HUES48 (cell line): ENCODE results near the gene UBE2B.
"Not testable (repeated sequence)": the region's sequence is repeated elsewhere in the genome, so short reads cannot be mapped to it uniquely, and the experiment has no call there.

Experiments
- H3K27ac ChIP-seq: one replicate; pipeline ENCODE4 v1.7.0; 2013; ENCODE audit warnings: low read depth, low read length, inconsistent platforms
- H3K27me3 ChIP-seq: 2 replicates; pipeline ENCODE4 v1.6.1; 2013; ENCODE audit warnings: mild to moderate bottlenecking, low read length; ENCODE audit not compliant: control insufficient read depth, insufficient read depth
- H3K36me3 ChIP-seq: 2 replicates; pipeline ENCODE4 v1.6.1; 2013; ENCODE audit warnings: low read length; ENCODE audit not compliant: control insufficient read depth, insufficient read depth
- H3K4me1 ChIP-seq: 2 replicates; pipeline ENCODE4 v1.6.1; 2013; ENCODE audit warnings: mild to moderate bottlenecking, low read length; ENCODE audit not compliant: control insufficient read depth, insufficient read depth
- H3K4me3 ChIP-seq: 2 replicates; pipeline ENCODE4 v1.5.1; 2013; ENCODE audit warnings: mild to moderate bottlenecking, low read depth, low read length
- H3K9ac ChIP-seq: 2 replicates; pipeline ENCODE4 v1.6.1; 2013; ENCODE audit warnings: mild to moderate bottlenecking, low read depth, low read length, moderate library complexity
- H3K9me3 ChIP-seq: 2 replicates; pipeline ENCODE4 v1.6.1; 2013; ENCODE audit warnings: low read length; ENCODE audit not compliant: control insufficient read depth, insufficient read depth

UBE2B gene

DNA sequence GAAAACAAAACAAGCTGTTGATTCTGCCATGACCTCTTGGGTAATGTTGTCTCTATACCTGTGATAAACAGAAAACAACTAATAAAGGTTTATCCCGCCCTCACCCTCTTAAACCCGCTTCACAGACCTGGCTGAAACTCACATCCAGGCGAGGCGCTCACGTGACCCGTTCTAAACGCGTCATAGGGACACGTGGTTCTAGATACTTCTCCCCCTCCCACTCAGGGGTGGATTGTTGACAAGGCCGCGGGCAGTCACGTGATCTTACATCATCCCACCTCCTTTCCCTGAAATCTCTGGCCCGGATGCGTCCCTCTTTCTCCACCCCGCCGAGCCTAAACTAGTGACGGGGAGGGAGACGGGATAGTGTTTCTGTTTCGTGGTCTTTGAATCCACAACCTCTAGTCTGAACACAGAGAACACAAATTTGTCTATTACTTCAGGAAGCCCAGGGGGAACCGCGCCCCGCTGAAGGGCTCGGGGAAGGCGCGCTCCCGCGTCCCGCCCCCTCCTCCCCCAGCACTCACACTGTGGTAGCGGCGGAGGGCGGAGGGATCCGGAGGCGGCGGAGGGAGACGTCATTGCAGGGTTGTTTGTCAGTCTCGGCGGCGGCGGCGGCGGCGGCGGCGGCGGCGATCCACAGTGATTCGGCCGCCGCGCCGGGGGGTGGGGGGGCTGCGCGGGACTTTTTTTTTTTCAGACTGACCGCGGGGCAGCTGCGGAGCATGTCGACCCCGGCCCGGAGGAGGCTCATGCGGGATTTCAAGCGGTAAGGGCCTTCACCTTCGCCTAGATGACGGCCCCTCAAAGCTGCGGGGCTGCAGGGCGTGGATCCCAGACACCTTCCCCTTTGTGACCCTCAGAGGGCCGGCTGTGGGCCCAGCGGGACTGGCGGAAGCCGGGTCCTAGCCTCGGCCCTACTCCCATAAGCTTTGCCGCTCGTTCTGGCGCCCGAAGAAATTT, at the start of gene UBE2B:
UBE2B (plus strand) TSS at position 699 of the 963 bp plus-strand sequence; CDS start at position 726, 27 bp downstream.
- Histone ChIP-seq H3K4me3 (peak within 1 kb of the TSS; percentile 99), H3K4me1 (peaks cover 12% of the 10 kb centered on the region; the same call in 1 of the 2 replicates), H3K9ac (peak within 1 kb of the TSS; percentile 99), H3K9me3 (no peaks in the 10 kb centered on the region), H3K36me3 (peaks cover 18% of the 10 kb centered on the region), H3K27ac (peak within 1 kb of the TSS; percentile 100), H3K27me3 (no peaks in the 10 kb centered on the region)

DNA sequence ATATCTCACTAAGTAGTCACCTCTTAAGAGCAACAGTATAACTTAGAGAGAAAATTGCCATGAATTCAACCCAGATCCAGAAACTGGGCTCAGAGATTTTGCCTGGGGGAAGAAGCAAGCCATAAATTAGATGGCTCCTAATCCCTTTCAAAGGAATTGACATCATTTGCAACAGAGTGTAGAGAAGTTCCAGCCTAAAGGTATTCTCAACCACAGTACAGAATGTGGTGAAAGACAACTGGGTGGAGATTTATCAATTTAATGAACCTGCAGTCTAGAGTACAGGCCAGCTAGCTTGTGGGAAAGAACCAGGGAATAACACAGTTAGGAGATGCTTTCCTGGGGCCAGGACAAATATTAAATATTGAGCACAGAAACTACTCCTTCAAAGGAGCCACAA, 44.0 kb upstream of the UBE2B start:
- H3K9ac ChIP-seq = no peak overlapping the region
- no peaks in the 10 kb centered on the region for H3K36me3 ChIP-seq

GRCh38 chr5:134328619-134329018, 42.8 kb upstream of the UBE2B start:
- Histone ChIP-seq H3K27me3 (no peaks in the 10 kb centered on the region), H3K9me3 (peaks cover 13% of the 10 kb centered on the region), H3K4me3 (no peak overlapping the region), H3K27ac (no peak overlapping the region), H3K4me1 (no peaks in the 10 kb centered on the region), H3K9ac (no peak overlapping the region), H3K36me3 (no peaks in the 10 kb centered on the region)

More for the DNA sequence above, 44.0 kb upstream of the UBE2B start:
- H3K4me3 ChIP-seq = no peak overlapping the region
- H3K9me3 ChIP-seq = peaks cover 13% of the 10 kb centered on the region
- H3K27ac ChIP-seq = no peak overlapping the region
- no peaks in the 10 kb centered on the region for H3K27me3 ChIP-seq
- no peaks in the 10 kb centered on the region for H3K4me1 ChIP-seq

- not testable (repeated sequence) for H3K4me1 ChIP-seq, H3K4me3 ChIP-seq, H3K27ac ChIP-seq, H3K36me3 ChIP-seq, H3K9ac ChIP-seq, H3K9me3 ChIP-seq, H3K27me3 ChIP-seq
Observed at GRCh38 chr5:134336833-134337232, 34.5 kb upstream of the UBE2B start.

- not testable (repeated sequence) for H3K4me1 ChIP-seq, H3K4me3 ChIP-seq, H3K27ac ChIP-seq, H3K27me3 ChIP-seq, H3K9ac ChIP-seq, H3K9me3 ChIP-seq, H3K36me3 ChIP-seq
Observed at GRCh38 chr5:134343500-134343899, 27.9 kb upstream of the UBE2B start.

GRCh38 chr5:134345476-134345875, 25.9 kb upstream of the UBE2B start:
- H3K27me3 ChIP-seq, H3K4me1 ChIP-seq, H3K9me3 ChIP-seq, H3K36me3 ChIP-seq: not testable (repeated sequence)
- peak overlapping the region; percentile 94 for H3K27ac ChIP-seq
- 0 out of 2 replicates have a peak overlapping the region, but pooled peaks have one; percentile 51 for H3K9ac ChIP-seq
- peak overlapping the region; percentile 26; the same call in 1 of the 2 replicates for H3K4me3 ChIP-seq

DNA sequence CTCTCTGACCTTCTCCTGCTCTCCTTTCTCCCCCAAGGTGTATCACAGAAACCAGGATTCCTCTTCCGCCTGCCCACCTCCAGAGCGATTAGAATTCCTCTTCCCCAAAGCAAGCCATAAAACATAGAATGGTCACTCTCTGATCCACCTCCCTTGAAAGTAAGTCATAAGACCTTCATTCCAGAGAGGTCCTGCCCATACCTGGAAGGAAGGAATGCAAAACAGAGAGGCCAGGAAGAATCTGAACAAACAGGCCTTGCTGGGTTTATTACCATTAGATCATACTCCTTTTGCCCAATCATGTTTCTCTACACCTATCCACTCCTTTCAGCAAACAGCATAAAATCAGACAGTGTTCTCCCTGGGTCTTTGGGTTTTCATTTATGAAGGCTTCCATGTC, 25.4 kb upstream of the UBE2B start:
- peak overlapping the region; percentile 51; the same call in 1 of the 2 replicates for H3K9ac ChIP-seq
- peak overlapping the region; percentile 26; the same call in 1 of the 2 replicates for H3K4me3 ChIP-seq
- no peaks in the 10 kb centered on the region for H3K36me3 ChIP-seq
- no peaks in the 10 kb centered on the region for H3K9me3 ChIP-seq
- H3K27me3 ChIP-seq = no peaks in the 10 kb centered on the region
- H3K4me1 ChIP-seq = peaks cover 9% of the 10 kb centered on the region
- H3K27ac ChIP-seq = peak overlapping the region; percentile 94

DNA sequence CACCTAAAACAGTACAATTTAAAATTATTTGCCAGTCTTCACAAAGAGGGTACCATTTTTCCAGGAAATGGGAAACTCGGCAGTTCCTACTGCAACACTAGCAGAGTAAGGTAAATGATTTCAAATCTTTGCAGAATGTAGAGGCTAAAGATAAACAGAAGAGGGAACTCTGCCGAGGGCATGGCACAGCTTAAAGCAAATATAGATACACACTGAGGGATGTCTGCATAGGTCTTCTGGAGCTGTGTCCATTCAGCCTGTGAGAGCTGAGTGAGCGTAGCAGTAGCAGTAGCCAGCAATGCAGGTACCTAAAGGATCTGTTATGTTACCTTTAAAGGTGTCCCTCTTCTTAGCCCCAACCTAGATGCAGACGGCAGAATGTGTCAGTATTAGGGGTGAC, 21.9 kb upstream of the UBE2B start:
- Histone ChIP-seq H3K27ac (no peak overlapping the region), H3K4me3 (no peak overlapping the region), H3K9me3 (no peaks in the 10 kb centered on the region), H3K27me3 (no peaks in the 10 kb centered on the region), H3K9ac (no peak overlapping the region; the same call in 1 of the 2 replicates), H3K36me3 (no peaks in the 10 kb centered on the region), H3K4me1 (peaks cover 9% of the 10 kb centered on the region)

- Histone ChIP-seq H3K9ac (no peak overlapping the region), H3K36me3 (no peaks in the 10 kb centered on the region), H3K9me3 (no peaks in the 10 kb centered on the region), H3K27me3 (no peaks in the 10 kb centered on the region), H3K4me1 (no peaks in the 10 kb centered on the region), H3K4me3 (no peak overlapping the region), H3K27ac (no peak overlapping the region)
Observed at GRCh38 chr5:134355681-134356080, 15.7 kb upstream of the UBE2B start.

DNA sequence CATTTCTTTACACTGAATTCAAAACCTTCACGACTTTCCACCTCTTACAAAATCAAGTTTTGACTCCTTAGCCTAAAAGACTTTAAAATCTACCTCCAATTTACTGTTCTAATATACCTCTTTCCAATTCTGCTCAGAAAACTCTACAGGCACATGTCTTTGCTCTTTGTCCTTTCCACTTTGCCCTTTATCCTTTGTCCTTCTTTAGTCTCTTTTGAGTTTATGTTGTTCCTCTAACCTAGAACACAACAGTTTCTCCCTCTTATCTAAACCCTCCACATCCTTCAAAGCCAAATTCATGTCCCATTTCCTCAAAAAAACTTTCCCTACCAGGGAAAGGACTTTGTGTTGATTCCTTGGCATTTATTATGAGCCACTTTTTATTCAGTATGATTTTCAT, 5.8 kb upstream of the UBE2B start:
- H3K27ac ChIP-seq = no peak overlapping the region
- H3K4me1 ChIP-seq = peaks cover 9% of the 10 kb centered on the region; the same call in 1 of the 2 replicates
- H3K36me3 ChIP-seq = no peaks in the 10 kb centered on the region
- H3K9me3 ChIP-seq = no peaks in the 10 kb centered on the region
- no peak overlapping the region for H3K9ac ChIP-seq
- H3K4me3 ChIP-seq = 0 out of 2 replicates have a peak overlapping the region, but pooled peaks have one; percentile 97
- no peaks in the 10 kb centered on the region for H3K27me3 ChIP-seq

- H3K27me3 ChIP-seq = no peaks in the 10 kb centered on the region
- H3K36me3 ChIP-seq = peaks cover 14% of the 10 kb centered on the region
- peak overlapping the region; percentile 99 for H3K4me3 ChIP-seq
- peaks cover 13% of the 10 kb centered on the region; the same call in 1 of the 2 replicates for H3K4me1 ChIP-seq
- no peaks in the 10 kb centered on the region for H3K9me3 ChIP-seq
- H3K27ac ChIP-seq = peak overlapping the region; percentile 100
- H3K9ac ChIP-seq = peak overlapping the region; percentile 21; the same call in 1 of the 2 replicates
Observed at GRCh38 chr5:134370311-134370870, 978 bp upstream of the UBE2B start.
